D721Med (cell line): Measurements from ENCODE around the gene SMPD3.

Experiments
- DNase-seq: peaks from one replicate; pipeline ENCODE4 v3.0.0; 2011; ENCODE audit warnings: low spot score; ENCODE audit not compliant: insufficient read length
- FAIRE-seq: peaks from 2 replicates; lab custom pipeline; 2011; peaks lifted over from hg19 to GRCh38; lab: Jason Lieb, UNC
- TF ChIP-seq, protein P1 (sequence below): IDR thresholded peaks from 2 replicates; pipeline ENCODE4 v1.5.1; 2012; ENCODE audit warnings: mild to moderate bottlenecking, control low read depth; ENCODE audit not compliant: insufficient read depth; ENCODE audit errors: missing control alignments

SMPD3 gene

DNA sequence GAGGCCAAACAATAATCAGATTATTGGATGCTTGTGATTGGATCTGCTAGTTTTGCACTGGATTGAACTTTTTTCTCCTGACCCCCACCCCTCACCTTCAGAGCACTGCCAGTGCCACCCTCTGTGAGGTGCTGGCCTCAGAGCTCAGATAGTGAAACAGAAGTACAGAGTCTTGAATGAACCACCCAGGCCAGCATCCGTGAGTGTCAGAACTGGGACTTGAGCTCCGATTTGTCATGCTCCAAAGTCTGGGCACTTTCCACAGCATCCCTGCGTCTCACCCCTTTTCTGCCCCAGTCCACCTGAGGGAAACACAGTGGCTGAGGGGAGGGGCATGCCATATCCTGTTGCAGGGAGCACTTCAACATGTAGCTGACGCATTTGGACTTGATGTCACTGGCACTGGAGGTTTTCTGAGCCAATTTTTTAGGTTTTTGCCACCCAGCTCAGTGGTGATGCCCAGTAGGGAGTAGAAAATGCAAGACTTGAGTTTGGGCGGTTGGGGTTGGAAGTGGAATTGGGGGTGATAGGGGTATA, 47.3 kb downstream of the SMPD3 start:
- no peak for DNase-seq
- TF ChIP-seq, protein P1, sequence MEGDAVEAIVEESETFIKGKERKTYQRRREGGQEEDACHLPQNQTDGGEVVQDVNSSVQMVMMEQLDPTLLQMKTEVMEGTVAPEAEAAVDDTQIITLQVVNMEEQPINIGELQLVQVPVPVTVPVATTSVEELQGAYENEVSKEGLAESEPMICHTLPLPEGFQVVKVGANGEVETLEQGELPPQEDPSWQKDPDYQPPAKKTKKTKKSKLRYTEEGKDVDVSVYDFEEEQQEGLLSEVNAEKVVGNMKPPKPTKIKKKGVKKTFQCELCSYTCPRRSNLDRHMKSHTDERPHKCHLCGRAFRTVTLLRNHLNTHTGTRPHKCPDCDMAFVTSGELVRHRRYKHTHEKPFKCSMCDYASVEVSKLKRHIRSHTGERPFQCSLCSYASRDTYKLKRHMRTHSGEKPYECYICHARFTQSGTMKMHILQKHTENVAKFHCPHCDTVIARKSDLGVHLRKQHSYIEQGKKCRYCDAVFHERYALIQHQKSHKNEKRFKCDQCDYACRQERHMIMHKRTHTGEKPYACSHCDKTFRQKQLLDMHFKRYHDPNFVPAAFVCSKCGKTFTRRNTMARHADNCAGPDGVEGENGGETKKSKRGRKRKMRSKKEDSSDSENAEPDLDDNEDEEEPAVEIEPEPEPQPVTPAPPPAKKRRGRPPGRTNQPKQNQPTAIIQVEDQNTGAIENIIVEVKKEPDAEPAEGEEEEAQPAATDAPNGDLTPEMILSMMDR, result no peak
- no peak for FAIRE-seq

DNA sequence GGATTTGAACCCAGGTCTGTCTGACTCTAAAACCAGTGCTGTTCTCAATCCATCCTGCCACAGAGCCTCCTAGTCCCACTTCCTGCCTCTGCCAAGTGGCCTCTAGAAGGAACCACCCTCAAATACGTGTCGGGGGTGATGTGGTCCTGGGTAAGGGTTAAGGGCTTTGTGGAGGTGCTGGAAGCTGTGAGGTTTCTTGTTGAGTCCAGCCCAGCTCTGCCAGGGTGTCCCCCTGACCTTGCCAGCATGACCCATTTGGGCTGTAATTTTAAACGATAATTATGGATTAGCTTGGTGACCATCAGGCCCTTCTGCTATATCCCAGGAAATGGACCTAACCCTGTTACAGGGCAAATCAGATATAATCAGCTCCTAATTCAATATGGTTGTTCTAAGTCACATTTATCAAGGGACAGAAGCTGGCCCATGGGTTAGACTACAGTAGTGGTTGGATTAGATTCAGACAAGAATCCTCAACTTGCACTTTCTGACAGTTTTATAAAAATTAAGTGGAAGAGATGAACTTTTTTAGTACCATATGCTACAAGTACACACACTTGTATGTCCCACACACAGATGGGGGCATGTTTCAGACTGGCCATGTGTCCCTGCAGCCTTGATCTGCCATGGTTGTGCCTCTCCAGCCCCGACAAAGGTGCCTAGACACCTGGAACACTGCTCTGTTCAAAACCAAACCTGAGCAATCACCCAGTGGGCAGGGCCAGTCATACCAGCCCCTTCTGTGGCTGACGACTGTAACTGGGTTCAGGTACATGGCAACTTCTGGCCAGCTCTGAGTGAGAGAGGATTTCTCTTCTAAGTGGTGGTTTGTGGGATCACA, 48.0 kb downstream of the SMPD3 start:
- FAIRE-seq, result no peak
- TF ChIP-seq, protein P1, result no peak
- DNase-seq, result no peak

DNA sequence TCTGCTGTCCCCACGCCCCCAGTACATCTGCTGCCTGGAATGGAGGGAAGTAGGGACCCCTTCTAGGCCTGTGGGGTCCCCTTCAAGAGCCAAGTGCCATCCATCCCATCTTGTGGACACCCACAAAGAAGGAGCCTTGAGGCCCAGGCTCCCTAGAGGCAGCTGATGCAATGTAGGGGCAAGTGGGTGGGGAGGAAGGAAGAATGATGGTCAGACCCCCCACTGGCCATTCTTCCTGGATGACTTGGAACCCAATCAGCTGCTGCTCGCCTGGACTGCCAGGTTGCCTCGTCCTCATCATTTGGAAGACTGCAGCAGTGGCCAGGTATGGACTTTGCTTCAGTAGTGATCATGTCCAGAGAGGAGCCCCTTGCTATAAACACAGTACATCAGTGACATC, 48.9 kb downstream of the SMPD3 start:
- TF ChIP-seq, protein P1, result no peak
- DNase-seq, result no peak
- FAIRE-seq, result no peak

DNA sequence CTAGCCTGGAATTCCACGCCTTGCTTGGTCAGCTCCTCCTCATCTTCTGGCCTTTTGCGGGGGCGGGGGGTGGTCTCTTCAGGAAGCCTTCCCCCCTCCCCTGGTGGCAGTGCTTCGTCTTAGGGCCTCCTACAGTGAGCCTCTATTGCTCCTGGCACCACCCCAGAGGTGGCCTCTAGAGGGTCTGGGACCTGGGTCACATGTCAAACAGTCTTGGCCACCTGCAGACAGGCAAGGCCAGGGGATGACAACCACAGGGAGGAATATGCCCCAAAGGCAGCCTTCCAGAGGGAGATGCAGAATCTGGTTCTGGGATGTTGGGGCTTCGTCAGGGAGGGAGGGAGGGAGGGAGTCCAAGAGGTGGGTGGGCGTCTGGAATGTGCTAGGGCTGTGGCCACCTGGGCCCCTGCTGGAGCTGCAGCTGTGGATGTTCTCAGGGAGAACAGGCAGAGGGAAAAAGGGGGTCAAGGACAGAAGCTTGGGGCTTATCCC, 50.6 kb downstream of the SMPD3 start:
- no peak for DNase-seq
- TF ChIP-seq, protein P1, result no peak
- no peak for FAIRE-seq

DNA sequence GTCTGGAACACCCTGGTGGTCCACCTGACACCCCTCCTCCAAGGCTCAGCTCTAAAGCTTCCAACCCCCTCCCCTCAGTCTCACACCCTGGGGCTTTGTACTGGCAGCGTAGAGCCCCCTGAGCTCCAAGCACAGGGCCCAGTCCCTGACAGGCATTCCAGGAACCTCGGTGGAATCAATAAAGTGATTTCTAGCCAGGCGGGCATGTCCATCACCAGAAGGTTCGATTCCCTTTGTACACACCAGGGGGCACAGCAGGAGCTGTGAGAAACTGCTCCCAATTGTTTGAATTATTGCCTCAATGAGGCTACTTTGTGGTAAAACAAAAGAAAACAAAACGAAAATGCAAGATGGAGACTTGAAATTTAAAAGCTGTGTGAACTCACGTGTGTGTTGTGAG, 51.8 kb downstream of the SMPD3 start:
- no peak for FAIRE-seq
- DNase-seq, result no peak
- TF ChIP-seq, protein P1, result peak; percentile 72

DNA sequence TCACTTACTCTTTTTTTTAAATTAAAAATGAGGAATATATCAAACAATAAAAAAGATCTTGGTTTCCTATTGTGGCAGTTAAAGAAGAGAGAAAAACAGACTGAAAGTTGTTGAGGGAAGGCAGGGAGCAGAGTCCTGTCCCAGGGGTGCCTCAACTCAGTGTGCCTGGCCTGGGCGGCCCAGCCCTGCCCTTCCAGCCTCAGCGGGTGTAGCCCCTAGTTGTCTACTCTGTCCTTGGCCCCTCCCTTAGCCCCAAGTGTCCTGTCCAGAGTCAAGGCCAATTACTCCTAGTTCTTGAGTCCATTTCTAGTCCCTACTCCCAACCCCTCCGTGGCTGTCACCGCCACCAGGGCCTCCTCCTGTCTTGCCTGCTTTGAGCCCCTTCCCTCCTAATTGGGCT, 52.5 kb downstream of the SMPD3 start:
- FAIRE-seq (no peak), DNase-seq (no peak)
- TF ChIP-seq, protein P1, result no peak
